NB4 (cell line): ENCODE data around the gene INTS3.

Experiments used
- DNase-seq: peaks from one replicate; pipeline ENCODE4 v3.0.0; 2010; ENCODE audit warnings: low read depth
- H3K4me3 ChIP-seq: one replicate; pipeline ENCODE4 v1.5.1; 2011; ENCODE audit warnings: mild to moderate bottlenecking, low read depth, low read length, moderate library complexity
- CTCF ChIP-seq: IDR thresholded peaks from one replicate; pipeline ENCODE4 v1.5.1; 2012; ENCODE audit warnings: low read depth, low read length
- MAX ChIP-seq: IDR thresholded peaks from 2 replicates; pipeline ENCODE4 v1.6.1; 2011; ENCODE audit warnings: low read depth, low read length
- MYC ChIP-seq: IDR thresholded peaks from 2 replicates; pipeline ENCODE4 v1.6.1; 2011; ENCODE audit warnings: low read depth, low read length
- POLR2A ChIP-seq: IDR thresholded peaks from 2 replicates; pipeline ENCODE4 v1.6.1; 2011; ENCODE audit warnings: mild to moderate bottlenecking; ENCODE audit not compliant: insufficient read length; ENCODE audit errors: extremely low read depth

Gene INTS3

GRCh38 chr1:153769221-153769620, 41.4 kb downstream of the INTS3 start:
- peak; percentile 52 for DNase-seq
- no peak overlapping the region for H3K4me3 ChIP-seq
- TF ChIP-seq CTCF: no peak
- no peak for TF ChIP-seq MAX
- no peak for TF ChIP-seq POLR2A
- TF ChIP-seq MYC: no peak

GRCh38 chr1:153770797-153771196, 42.9 kb downstream of the INTS3 start:
- TF ChIP-seq MYC (no peak), MAX (no peak), POLR2A (no peak), CTCF (no peak)
- peak; percentile 87 for DNase-seq
- H3K4me3 ChIP-seq: no peak overlapping the region

GRCh38 chr1:153771261-153771660, 43.4 kb downstream of the INTS3 start:
- peak; percentile 58 for DNase-seq
- TF ChIP-seq POLR2A (no peak), CTCF (no peak), MAX (no peak), MYC (no peak)
- H3K4me3 ChIP-seq: no peak overlapping the region

- TF ChIP-seq MAX: peak; percentile 49
- no peak for TF ChIP-seq POLR2A
- no peak for TF ChIP-seq MYC
- TF ChIP-seq CTCF: peak; percentile 34
- H3K4me3 ChIP-seq: no peak overlapping the region
- peak; percentile 57 for DNase-seq
Measured at GRCh38 chr1:153771841-153772593, 44.2 kb downstream of the INTS3 start.

- peak; percentile 83 for DNase-seq
- no peak overlapping the region for H3K4me3 ChIP-seq
- TF ChIP-seq CTCF (no peak), MAX (peak; percentile 29; the same call in 1 of the 2 replicates), POLR2A (no peak), MYC (0 out of 2 replicates have a peak, but pooled peaks have one; percentile 16)
Measured at GRCh38 chr1:153773096-153773921, 45.5 kb downstream of the INTS3 start.
